IMR-90 (cell line): ENCODE data around the gene LAMB1. TPM values are rescaled to one million over a fixed set of nuclear protein-coding genes. Genes with fewer than 3 reads are reported as not detected.

Experiments used
- ATAC-seq: fragments of 200-7000 bp; cut with Tn5 transposase; 2 replicates; pipeline ENCODE4 v1.9.1; 2020; ENCODE audit warnings: low read depth, mild to moderate bottlenecking, moderate library complexity
- BruUV-seq: library from RNA; stranded (reverse); fragments of 400-500 nt; replicated peaks from 2 replicates; lab custom pipeline; 2021; lab: Mats Ljungman, UMichigan
- CTCF ChIA-PET: fragments of 300-600 bp; formaldehyde crosslinking; extraction: SDS; loops from one replicate; lab custom pipeline; 2021; ENCODE audit warnings: antibody characterized with exemption; lab: Yijun Ruan, JAX
- POLR2A ChIA-PET: fragments of 300-600 bp; sonication (Branson Sonifier 250); formaldehyde crosslinking; loops from one replicate; lab custom pipeline; 2022; ENCODE audit warnings: antibody characterized with exemption; ENCODE audit not compliant: unreplicated experiment; lab: Charles Lee
- DNase-seq: peaks from one replicate; pipeline ENCODE4 v3.0.0; 2013
- H2AFZ ChIP-seq: replicated peaks from 2 replicates; pipeline ENCODE3; 2013; ENCODE audit warnings: low read length, mild to moderate bottlenecking; ENCODE audit not compliant: poor library complexity
- H2AK5ac ChIP-seq: 2 replicates; pipeline ENCODE4 v1.6.1; 2013; ENCODE audit warnings: low read depth, low read length, inconsistent platforms
- H2AK9ac ChIP-seq: replicated peaks from 2 replicates; pipeline ENCODE3; 2013; ENCODE audit warnings: mild to moderate bottlenecking, low read depth, low read length, moderate library complexity; ENCODE audit not compliant: poor library complexity
- H2BK120ac ChIP-seq: 2 replicates; pipeline ENCODE4 v1.6.1; 2013; ENCODE audit warnings: low read depth, low read length, inconsistent platforms
- H2BK15ac ChIP-seq: 3 replicates; pipeline ENCODE4 v1.6.1; 2013; ENCODE audit warnings: low read depth, low read length, inconsistent platforms
- H2BK20ac ChIP-seq: 2 replicates; pipeline ENCODE4 v1.6.1; 2013; ENCODE audit warnings: low read depth, mild to moderate bottlenecking, inconsistent platforms, low read length, moderate library complexity
- H2BK5ac ChIP-seq: 2 replicates; pipeline ENCODE4 v1.6.1; 2013; ENCODE audit warnings: mild to moderate bottlenecking, low read depth, low read length, inconsistent platforms; ENCODE audit not compliant: poor library complexity, severe bottlenecking
- H3K14ac ChIP-seq: replicated peaks from 2 replicates; pipeline ENCODE4 v1.6.1; 2013; ENCODE audit warnings: low read depth, low read length, inconsistent platforms
- H3K18ac ChIP-seq: 2 replicates; pipeline ENCODE4 v1.6.1; 2013; ENCODE audit warnings: low read depth, low read length, control low read depth
- H3K23ac ChIP-seq: 2 replicates; pipeline ENCODE4 v1.6.1; 2013; ENCODE audit warnings: low read depth, low read length, inconsistent platforms
- H3K27ac ChIP-seq: 2 replicates; pipeline ENCODE4 v1.5.1; 2013; ENCODE audit warnings: mild to moderate bottlenecking, control low read depth, low read length; ENCODE audit not compliant: insufficient read depth
- H3K27me3 ChIP-seq: 2 replicates; pipeline ENCODE4 v1.6.1; 2013; ENCODE audit warnings: low read length; ENCODE audit not compliant: control insufficient read depth, insufficient read depth
- H3K36me3 ChIP-seq: 2 replicates; pipeline ENCODE4 v1.6.1; 2013; ENCODE audit warnings: low read length, mixed read lengths; ENCODE audit not compliant: control insufficient read depth, insufficient read depth
- H3K4ac ChIP-seq: 2 replicates; pipeline ENCODE4 v1.6.1; 2013; ENCODE audit warnings: low read depth, low read length, inconsistent platforms
- H3K4me1 ChIP-seq: 2 replicates; pipeline ENCODE4 v1.6.1; 2013; ENCODE audit warnings: low read length, mixed read lengths; ENCODE audit not compliant: control insufficient read depth, insufficient read depth
- H3K4me2 ChIP-seq: 2 replicates; pipeline ENCODE4 v1.6.1; 2013; ENCODE audit warnings: low read depth, mild to moderate bottlenecking, control low read depth, low read length, moderate library complexity
- H3K4me3 ChIP-seq: 2 replicates; pipeline ENCODE4 v1.5.1; 2013; ENCODE audit warnings: low read depth, mild to moderate bottlenecking, control low read depth, low read length, moderate library complexity; ENCODE audit not compliant: insufficient read depth
- H3K56ac ChIP-seq: 2 replicates; pipeline ENCODE4 v1.6.1; 2013; ENCODE audit warnings: low read length, inconsistent platforms; ENCODE audit not compliant: insufficient read depth; ENCODE audit errors: extremely low read depth
- H3K79me1 ChIP-seq, 2 experiments: 2 replicates each; pipeline ENCODE4 v1.6.1; 2013; ENCODE audit warnings: low read length in 2 of 2, inconsistent platforms in 1 of 2, low read depth in 1 of 2
- H3K9ac ChIP-seq: 2 replicates; pipeline ENCODE4 v1.6.1; 2013; ENCODE audit warnings: low read depth, low read length, control low read depth
- H3K9me1 ChIP-seq: 2 replicates; pipeline ENCODE4 v1.6.1; 2013; ENCODE audit warnings: low read length, inconsistent platforms; ENCODE audit not compliant: insufficient read depth
- H3K9me3 ChIP-seq: 2 replicates; pipeline ENCODE4 v1.6.1; 2013; ENCODE audit warnings: low read length; ENCODE audit not compliant: control insufficient read depth, insufficient read depth
- H4K20me1 ChIP-seq: 2 replicates; pipeline ENCODE4 v1.6.1; 2013; ENCODE audit warnings: low read length, inconsistent platforms; ENCODE audit not compliant: insufficient read depth
- H4K5ac ChIP-seq: 2 replicates; pipeline ENCODE4 v1.6.1; 2013; ENCODE audit warnings: mild to moderate bottlenecking, low read depth, low read length, control low read depth
- H4K8ac ChIP-seq, 2 experiments: 2 replicates each; pipeline ENCODE4 v1.6.1; 2013; ENCODE audit warnings: low read depth in 2 of 2, low read length in 2 of 2, control low read depth in 1 of 2, inconsistent platforms in 1 of 2
- H4K91ac ChIP-seq: 2 replicates; pipeline ENCODE4 v1.6.1; 2013; ENCODE audit warnings: low read depth, low read length, inconsistent platforms; ENCODE audit not compliant: insufficient read depth
- CHD1 ChIP-seq: IDR thresholded peaks from 2 replicates; pipeline ENCODE4 v1.6.1; 2012; ENCODE audit warnings: low read depth, low read length, improper control_type of control experiment
- ELK1 ChIP-seq: fragments of 150-350 bp; IDR thresholded peaks from 2 replicates; pipeline ENCODE4 v1.6.1; 2016; ENCODE audit warnings: low read depth, mild to moderate bottlenecking, low read length, moderate library complexity, borderline replicate concordance
- MAFK ChIP-seq: IDR thresholded peaks from 2 replicates; pipeline ENCODE4 v1.6.1; 2012; ENCODE audit warnings: low read depth, low read length, improper control_type of control experiment
- MAZ ChIP-seq: IDR thresholded peaks from 2 replicates; pipeline ENCODE4 v1.6.1; 2012; ENCODE audit warnings: low read depth, mild to moderate bottlenecking, low read length, improper control_type of control experiment, moderate library complexity, borderline replicate concordance
- NFE2L2 ChIP-seq: fragments of 150-350 bp; IDR thresholded peaks from 2 replicates; pipeline ENCODE4 v1.6.1; 2016; ENCODE audit warnings: low read depth, mild to moderate bottlenecking, low read length
- USF2 ChIP-seq: fragments of 150-350 bp; IDR thresholded peaks from 2 replicates; pipeline ENCODE4 v1.6.1; 2017; ENCODE audit warnings: mild to moderate bottlenecking, antibody characterized with exemption, low read length, low read depth
- WGBS, 2 experiments: methylation state at CpG; one replicate each; pipeline versions ENCODE4 v1.1.5 to v1.1.7; 2013; ENCODE audit warnings: missing lambda C conversion rate in 2 of 2; ENCODE audit not compliant: insufficient read length in 1 of 2; ENCODE audit errors: extremely low coverage in 2 of 2; 5-methylcytosine and 5-hydroxymethylcytosine counted together
- dilution Hi-C: fragments of 300-500 bp; cut with HindIII; formaldehyde crosslinking; loops from one replicate; pipeline ENCODE4 v1.14.3; 2018; ENCODE audit warnings: low sequenced_read_pairs; ENCODE audit not compliant: unreplicated experiment
- in situ Hi-C: fragments of 300-500 bp; cut with MboI; formaldehyde crosslinking; loops from 3 replicates; pipeline ENCODE4 v1.14.3; 2019; ENCODE audit warnings: low sequenced_read_pairs, inconsistent platforms, mixed read lengths
- intact Hi-C: fragments of 100-400 bp; cut with micrococcal nuclease; formaldehyde crosslinking; loops from 2 replicates; pipeline ENCODE4 v1.10.0; 2022
- polyA plus RNA-seq, 3 experiments: library from polyadenylated mRNA; depleted of rRNA; stranded (reverse); fragments of >200 nt; gene quantifications; 2 replicates each; pipeline ENCODE4 v1.2.3, GENCODE V29; 2012; ENCODE audit warnings: low replicate concordance in 1 of 3
- total RNA-seq: library from RNA; depleted of rRNA; stranded (reverse); fragments of >200 nt; gene quantifications from 2 replicates; pipeline ENCODE4 v1.2.3, GENCODE V29; 2012

LAMB1 gene
- total and polyA plus RNA-seq, 2 of the 4 experiments (the other 2 are of a cell fraction), result 114 to 117 TPM

GRCh38 chr7:108051454-108051853, 48.5 kb upstream of the LAMB1 start:
- no peaks in the 10 kb centered on the region for H4K20me1 ChIP-seq
- H3K36me3 ChIP-seq, result no peaks in the 10 kb centered on the region
- in situ Hi-C loops (no loop called here), intact Hi-C loops (no loop called here), dilution Hi-C loops (no loop called here)
- H2AK5ac ChIP-seq, result no peak overlapping the region
- WGBS, 2 experiments, result no CpG with 5 or more reads among the region's 1 CpG
- no peak overlapping the region for H3K27ac ChIP-seq
- TF ChIP-seq NFE2L2 (no peak), MAZ (no peak), CHD1 (no peak), USF2 (no peak), MAFK (no peak), ELK1 (no peak)
- no peak overlapping the region for H3K23ac ChIP-seq
- H3K9ac ChIP-seq, result no peak overlapping the region
- H2AK9ac ChIP-seq, result no peak overlapping the region
- no peak overlapping the region for H3K4me3 ChIP-seq
- no peaks in the 10 kb centered on the region for H3K79me1 ChIP-seq
- no peak overlapping the region for H2BK20ac ChIP-seq
- DNase-seq (peak; percentile 49), ATAC-seq (peak; percentile 86)
- 0 out of 2 replicates have a peak, but pooled peaks cover 2% of the 10 kb centered on the region for H3K4me1 ChIP-seq
- H4K91ac ChIP-seq, result no peak overlapping the region
- no peak overlapping the region for H2BK120ac ChIP-seq
- peaks cover 2% of the 10 kb centered on the region; the same call in 1 of the 2 replicates for H3K9me1 ChIP-seq
- H3K56ac ChIP-seq, result no peak overlapping the region
- no peak overlapping the region; a peak in 1 of 4 replicates for H4K8ac ChIP-seq
- no peaks in the 10 kb centered on the region for H3K9me3 ChIP-seq
- no peak overlapping the region for H3K4ac ChIP-seq
- no TSS peak for BruUV-seq
- no peak overlapping the region for H3K4me2 ChIP-seq
- no peak overlapping the region for H3K14ac ChIP-seq
- H2BK5ac ChIP-seq, result no peak overlapping the region
- H2AFZ ChIP-seq, result no peak overlapping the region
- H4K5ac ChIP-seq, result no peak overlapping the region
- ChIA-PET CTCF (no interaction called here), POLR2A (no interaction called here)
- H3K18ac ChIP-seq, result no peak overlapping the region
- H3K27me3 ChIP-seq, result no peaks in the 10 kb centered on the region
- H2BK15ac ChIP-seq, result no peak overlapping the region
